ENCODE results near the gene MAK. TPM values are rescaled to one million over a fixed set of nuclear protein-coding genes. Genes with fewer than 3 reads are reported as not detected.

Gene MAK
- total and polyA plus RNA-seq, 2 experiments from 2014 or later = 0.05 TPM; not detected in 1

- no peaks in the 10 kb centered on the region for H3K79me2 ChIP-seq
- no peaks in the 10 kb centered on the region for H3K27me3 ChIP-seq
- DNase-seq (ENCODE audit: low spot score) = no peak
- no peaks in the 10 kb centered on the region for H4K20me1 ChIP-seq (ENCODE audit: insufficient read depth, poor library complexity, severe bottlenecking)
- H3K4me3 ChIP-seq = no peak overlapping the region
- no peaks in the 10 kb centered on the region for H3K9me2 ChIP-seq (replicated peaks; ENCODE audit: insufficient read depth)
- TF ChIP-seq EZH2phosphoT487 (IDR thresholded peaks at IDR 0.05; ENCODE audit: low read depth, severe bottlenecking, unreplicated experiment) = no peak
- no peak for TF ChIP-seq CTCF (IDR thresholded peaks at IDR 0.05; ENCODE audit: poor library complexity)
- no peak for TF ChIP-seq EZH2 (IDR thresholded peaks at IDR 0.05; ENCODE audit: borderline replicate concordance)
- H3K9me3 ChIP-seq (ENCODE audit: low read depth) = no peaks in the 10 kb centered on the region
- H3K36me3 ChIP-seq (replicated peaks; ENCODE audit: insufficient read depth, low read depth) = no peaks in the 10 kb centered on the region
- no peak overlapping the region for H2AFZ ChIP-seq
- WGBS (ENCODE audit: low lambda C conversion rate, missing lambda C conversion rate) = 88% methylated on average over 6 of the region's 6 CpGs
- H3K27ac ChIP-seq = no peak overlapping the region
- H3K4me2 ChIP-seq = no peak overlapping the region
- no peaks in the 10 kb centered on the region for H3K4me1 ChIP-seq (ENCODE audit: insufficient read depth)
Observed at GRCh38 chr6:10809098-10809497, 29.2 kb downstream of the MAK start.

GRCh38 chr6:10808376-10808775 is 30.0 kb downstream of the MAK start:
- Histone ChIP-seq H3K4me3 (no peak overlapping the region), H3K9me2 (replicated peaks; ENCODE audit: insufficient read depth) (no peaks in the 10 kb centered on the region), H3K4me1 (ENCODE audit: insufficient read depth) (no peaks in the 10 kb centered on the region), H3K79me2 (no peaks in the 10 kb centered on the region), H3K27me3 (no peaks in the 10 kb centered on the region), H3K36me3 (replicated peaks; ENCODE audit: insufficient read depth, low read depth) (no peaks in the 10 kb centered on the region), H4K20me1 (ENCODE audit: insufficient read depth, poor library complexity, severe bottlenecking) (no peaks in the 10 kb centered on the region), H3K9me3 (ENCODE audit: low read depth) (no peaks in the 10 kb centered on the region), H3K4me2 (no peak overlapping the region), H3K27ac (no peak overlapping the region), H2AFZ (no peak overlapping the region)
- no peak for DNase-seq (ENCODE audit: low spot score)
- WGBS (ENCODE audit: low lambda C conversion rate, missing lambda C conversion rate) = 97% methylated on average over 4 of the region's 4 CpGs
- TF ChIP-seq EZH2 (IDR thresholded peaks at IDR 0.05; ENCODE audit: borderline replicate concordance) (no peak), EZH2phosphoT487 (IDR thresholded peaks at IDR 0.05; ENCODE audit: low read depth, severe bottlenecking, unreplicated experiment) (no peak), CTCF (IDR thresholded peaks at IDR 0.05; ENCODE audit: poor library complexity) (no peak)

DNA sequence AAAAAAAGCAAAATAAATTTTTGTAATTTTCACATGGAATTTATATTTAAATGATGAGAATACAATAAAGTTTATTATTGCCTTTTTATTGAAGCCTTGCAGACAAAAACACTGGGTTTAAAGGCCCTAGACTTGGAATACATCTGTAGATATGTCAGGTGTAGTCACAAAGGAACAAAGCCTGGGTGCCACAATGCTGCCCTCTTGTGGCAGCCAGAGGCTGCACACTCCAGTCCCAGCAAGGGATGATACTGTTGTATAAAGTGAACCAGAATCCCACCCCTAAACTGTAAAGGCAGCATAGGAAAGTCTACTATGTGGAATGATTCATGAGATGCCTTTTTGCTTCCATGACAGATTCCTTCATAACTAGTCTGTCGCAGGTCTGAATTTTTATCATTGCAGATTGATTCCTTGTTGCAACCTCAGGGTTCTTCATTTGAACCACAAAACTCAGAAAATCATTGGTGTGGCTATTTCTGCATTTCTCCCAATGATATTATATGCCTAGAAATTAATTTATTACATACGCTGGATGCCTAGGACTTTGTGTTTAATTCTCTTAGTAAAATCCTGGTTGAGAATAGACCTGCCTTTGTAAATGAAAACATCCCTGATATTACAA is 37.0 kb downstream of the MAK start:
- peak; percentile 69 for DNase-seq (ENCODE audit: low spot score)
- no peak overlapping the region for H3K4me3 ChIP-seq
- H3K36me3 ChIP-seq (replicated peaks; ENCODE audit: insufficient read depth, low read depth) = no peaks in the 10 kb centered on the region
- 33% methylated on average over 2 of the region's 2 CpGs for WGBS (ENCODE audit: low lambda C conversion rate, missing lambda C conversion rate)
- H4K20me1 ChIP-seq (ENCODE audit: insufficient read depth, poor library complexity, severe bottlenecking) = no peaks in the 10 kb centered on the region
- no peaks in the 10 kb centered on the region for H3K4me1 ChIP-seq (ENCODE audit: insufficient read depth)
- no peak overlapping the region for H3K27ac ChIP-seq
- TF ChIP-seq EZH2phosphoT487 (IDR thresholded peaks at IDR 0.05; ENCODE audit: low read depth, severe bottlenecking, unreplicated experiment) (no peak), CTCF (IDR thresholded peaks at IDR 0.05; ENCODE audit: poor library complexity) (peak; percentile 96), EZH2 (IDR thresholded peaks at IDR 0.05; ENCODE audit: borderline replicate concordance) (no peak)
- no peaks in the 10 kb centered on the region for H3K27me3 ChIP-seq
- no peaks in the 10 kb centered on the region for H3K9me2 ChIP-seq (replicated peaks; ENCODE audit: insufficient read depth)
- H3K79me2 ChIP-seq = no peaks in the 10 kb centered on the region
- no peak overlapping the region for H2AFZ ChIP-seq
- H3K9me3 ChIP-seq (ENCODE audit: low read depth) = no peaks in the 10 kb centered on the region
- no peak overlapping the region for H3K4me2 ChIP-seq
